DND-41 (cell line): ENCODE results near the gene PARVB.

ENCODE experiments used
- ATAC-seq: fragments of 200-7000 bp; cut with Tn5 transposase; 3 replicates; pipeline ENCODE4 v1.9.1; 2021; ENCODE audit warnings: low read depth; ENCODE audit not compliant: insufficient read depth
- DNase-seq: peaks from one replicate; pipeline ENCODE4 v3.0.0-alpha.2; 2020
- H2AFZ ChIP-seq: 2 replicates; pipeline ENCODE4 v1.6.0; 2012; ENCODE audit warnings: low read depth, low read length
- H3K27ac ChIP-seq: 2 replicates; pipeline ENCODE4 v1.5.1; 2012; ENCODE audit warnings: low read length, inconsistent platforms
- H3K27me3 ChIP-seq: fragments of 200-600 bp; sonication (generic); 2 replicates; pipeline ENCODE4 v1.6.0; 2012; ENCODE audit warnings: low read length, mild to moderate bottlenecking, inconsistent platforms; ENCODE audit not compliant: insufficient read depth, poor library complexity
- H3K36me3 ChIP-seq: 2 replicates; pipeline ENCODE4 v1.5.1; 2012; ENCODE audit warnings: low read length, inconsistent platforms; ENCODE audit not compliant: insufficient read depth
- H3K4me1 ChIP-seq: 2 replicates; pipeline ENCODE4 v1.5.1; 2012; ENCODE audit warnings: mild to moderate bottlenecking, low read length; ENCODE audit not compliant: insufficient read depth
- H3K4me2 ChIP-seq: 2 replicates; pipeline ENCODE4 v1.6.0; 2012; ENCODE audit warnings: mild to moderate bottlenecking, moderate library complexity, low read length, inconsistent platforms; ENCODE audit not compliant: insufficient read depth
- H3K4me3 ChIP-seq, 2 experiments: fragments of 200-600 bp in 1 of 2; shearing (Covaris generic) in 1 of 2; 2 replicates each; pipeline ENCODE4 v1.5.1; 2012 to 2016; ENCODE audit warnings: inconsistent platforms in 2 of 2, low read length in 2 of 2, mild to moderate bottlenecking in 2 of 2, low read depth in 1 of 2, moderate library complexity in 1 of 2
- H3K79me2 ChIP-seq: 2 replicates; pipeline ENCODE4 v1.6.0; 2012; ENCODE audit warnings: low read length, inconsistent platforms; ENCODE audit not compliant: insufficient read depth
- H3K9ac ChIP-seq: 2 replicates; pipeline ENCODE4 v1.6.0; 2012; ENCODE audit warnings: low read depth, mild to moderate bottlenecking, inconsistent platforms, low read length, moderate library complexity
- H3K9me3 ChIP-seq: 2 replicates; pipeline ENCODE4 v1.5.1; 2012; ENCODE audit warnings: low read length, moderate library complexity, mild to moderate bottlenecking, inconsistent platforms; ENCODE audit not compliant: insufficient read depth, severe bottlenecking
- H4K20me1 ChIP-seq: 2 replicates; pipeline ENCODE4 v1.6.0; 2012; ENCODE audit warnings: low read length; ENCODE audit not compliant: insufficient read depth
- EZH2 ChIP-seq: IDR thresholded peaks from 3 replicates; pipeline ENCODE4 v1.6.1; 2012; ENCODE audit warnings: borderline replicate concordance, low read depth, mild to moderate bottlenecking, moderate library complexity, low read length, inconsistent platforms; ENCODE audit not compliant: severe bottlenecking
- TF ChIP-seq, protein P1 (sequence below): IDR thresholded peaks from 2 replicates; pipeline ENCODE4 v1.5.1; 2012; ENCODE audit warnings: borderline replicate concordance, low read length, moderate library complexity, mild to moderate bottlenecking; ENCODE audit not compliant: poor library complexity, severe bottlenecking; ENCODE audit errors: extremely low read depth

PARVB gene, protein sequence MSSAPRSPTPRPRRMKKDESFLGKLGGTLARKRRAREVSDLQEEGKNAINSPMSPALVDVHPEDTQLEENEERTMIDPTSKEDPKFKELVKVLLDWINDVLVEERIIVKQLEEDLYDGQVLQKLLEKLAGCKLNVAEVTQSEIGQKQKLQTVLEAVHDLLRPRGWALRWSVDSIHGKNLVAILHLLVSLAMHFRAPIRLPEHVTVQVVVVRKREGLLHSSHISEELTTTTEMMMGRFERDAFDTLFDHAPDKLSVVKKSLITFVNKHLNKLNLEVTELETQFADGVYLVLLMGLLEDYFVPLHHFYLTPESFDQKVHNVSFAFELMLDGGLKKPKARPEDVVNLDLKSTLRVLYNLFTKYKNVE

DNA sequence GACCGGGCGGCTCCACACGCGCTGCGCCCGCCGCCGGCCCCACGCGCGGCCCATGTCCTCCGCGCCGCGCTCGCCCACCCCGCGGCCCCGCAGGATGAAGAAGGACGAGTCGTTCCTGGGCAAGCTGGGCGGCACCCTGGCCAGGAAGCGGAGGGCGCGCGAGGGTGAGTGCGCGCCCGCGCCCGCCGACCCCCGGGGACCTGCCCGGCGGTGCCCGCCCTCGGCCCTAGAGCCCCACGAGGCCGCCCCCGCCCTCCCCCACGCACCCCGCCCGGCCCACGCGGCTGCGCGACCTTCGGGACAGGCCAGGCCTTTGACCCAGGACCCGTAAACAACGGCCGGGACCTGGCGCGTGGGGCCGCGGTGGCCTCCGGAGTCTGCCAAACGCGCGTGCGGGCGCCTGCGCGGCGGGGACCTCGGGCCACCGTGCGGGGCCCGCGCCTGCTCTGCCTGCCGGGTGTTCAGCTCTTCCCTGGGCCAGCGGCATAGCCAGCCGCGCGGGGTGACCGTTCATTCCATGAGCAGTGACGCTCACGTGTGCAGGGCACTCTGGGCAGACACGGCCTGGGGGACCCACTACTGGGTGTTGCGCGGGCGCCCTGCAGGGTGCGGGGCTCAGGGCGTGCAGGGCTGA, at the start of gene PARVB:
Gene PARVB, plus strand, starts transcription at position 15 of the 634 bp plus-strand sequence. Its CDS starts 38 bp downstream, at position 53.
- H3K4me3 ChIP-seq, result no peak within 1 kb of the TSS
- no peak for ATAC-seq
- no peak for TF ChIP-seq EZH2
- no peak for DNase-seq
- no peaks in the 10 kb centered on the region for H4K20me1 ChIP-seq
- H3K9ac ChIP-seq, result no peak within 1 kb of the TSS
- H3K36me3 ChIP-seq, result no peaks in the 10 kb centered on the region
- no peaks in the 10 kb centered on the region for H3K27me3 ChIP-seq
- no peaks in the 10 kb centered on the region for H3K4me1 ChIP-seq
- no peaks in the 10 kb centered on the region for H3K79me2 ChIP-seq
- no peaks in the 10 kb centered on the region for H3K9me3 ChIP-seq
- no peak within 1 kb of the TSS for H2AFZ ChIP-seq
- H3K4me2 ChIP-seq, result no peak within 1 kb of the TSS
- no peak within 1 kb of the TSS for H3K27ac ChIP-seq

DNA sequence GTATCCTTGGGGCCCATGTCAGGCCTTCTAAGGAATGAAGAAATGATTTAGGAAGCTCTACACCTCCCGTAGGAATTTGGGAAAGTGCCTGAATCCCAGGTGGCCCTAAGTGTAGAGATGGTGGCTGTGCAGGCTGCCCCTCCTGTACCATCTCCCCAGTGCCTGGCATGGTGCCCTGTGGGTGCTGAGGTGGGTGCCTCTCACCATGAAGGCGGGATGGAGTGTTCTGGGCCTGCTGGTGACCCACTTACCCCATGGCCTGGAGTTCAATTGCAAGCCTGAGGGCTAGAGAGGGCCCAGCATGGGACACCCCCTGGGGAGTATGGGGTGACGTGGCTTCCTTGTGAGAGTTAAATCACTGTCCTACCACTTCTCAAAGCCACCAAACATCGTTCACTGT, 49.1 kb upstream of the PARVB start:
- H3K9ac ChIP-seq, result no peak overlapping the region
- no peaks in the 10 kb centered on the region for H3K4me1 ChIP-seq
- no peaks in the 10 kb centered on the region for H3K79me2 ChIP-seq
- no peak for ATAC-seq
- no peak for TF ChIP-seq EZH2
- TF ChIP-seq, protein P1, sequence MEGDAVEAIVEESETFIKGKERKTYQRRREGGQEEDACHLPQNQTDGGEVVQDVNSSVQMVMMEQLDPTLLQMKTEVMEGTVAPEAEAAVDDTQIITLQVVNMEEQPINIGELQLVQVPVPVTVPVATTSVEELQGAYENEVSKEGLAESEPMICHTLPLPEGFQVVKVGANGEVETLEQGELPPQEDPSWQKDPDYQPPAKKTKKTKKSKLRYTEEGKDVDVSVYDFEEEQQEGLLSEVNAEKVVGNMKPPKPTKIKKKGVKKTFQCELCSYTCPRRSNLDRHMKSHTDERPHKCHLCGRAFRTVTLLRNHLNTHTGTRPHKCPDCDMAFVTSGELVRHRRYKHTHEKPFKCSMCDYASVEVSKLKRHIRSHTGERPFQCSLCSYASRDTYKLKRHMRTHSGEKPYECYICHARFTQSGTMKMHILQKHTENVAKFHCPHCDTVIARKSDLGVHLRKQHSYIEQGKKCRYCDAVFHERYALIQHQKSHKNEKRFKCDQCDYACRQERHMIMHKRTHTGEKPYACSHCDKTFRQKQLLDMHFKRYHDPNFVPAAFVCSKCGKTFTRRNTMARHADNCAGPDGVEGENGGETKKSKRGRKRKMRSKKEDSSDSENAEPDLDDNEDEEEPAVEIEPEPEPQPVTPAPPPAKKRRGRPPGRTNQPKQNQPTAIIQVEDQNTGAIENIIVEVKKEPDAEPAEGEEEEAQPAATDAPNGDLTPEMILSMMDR, result no peak
- H3K27me3 ChIP-seq, result no peaks in the 10 kb centered on the region
- H3K36me3 ChIP-seq, result peaks cover 94% of the 10 kb centered on the region
- H2AFZ ChIP-seq, result no peak overlapping the region
- H3K27ac ChIP-seq, result no peak overlapping the region
- DNase-seq, result no peak
- H3K9me3 ChIP-seq, result no peaks in the 10 kb centered on the region
- H4K20me1 ChIP-seq, result peaks cover 11% of the 10 kb centered on the region
- no peak overlapping the region for H3K4me2 ChIP-seq
- H3K4me3 ChIP-seq, result no peak overlapping the region

DNA sequence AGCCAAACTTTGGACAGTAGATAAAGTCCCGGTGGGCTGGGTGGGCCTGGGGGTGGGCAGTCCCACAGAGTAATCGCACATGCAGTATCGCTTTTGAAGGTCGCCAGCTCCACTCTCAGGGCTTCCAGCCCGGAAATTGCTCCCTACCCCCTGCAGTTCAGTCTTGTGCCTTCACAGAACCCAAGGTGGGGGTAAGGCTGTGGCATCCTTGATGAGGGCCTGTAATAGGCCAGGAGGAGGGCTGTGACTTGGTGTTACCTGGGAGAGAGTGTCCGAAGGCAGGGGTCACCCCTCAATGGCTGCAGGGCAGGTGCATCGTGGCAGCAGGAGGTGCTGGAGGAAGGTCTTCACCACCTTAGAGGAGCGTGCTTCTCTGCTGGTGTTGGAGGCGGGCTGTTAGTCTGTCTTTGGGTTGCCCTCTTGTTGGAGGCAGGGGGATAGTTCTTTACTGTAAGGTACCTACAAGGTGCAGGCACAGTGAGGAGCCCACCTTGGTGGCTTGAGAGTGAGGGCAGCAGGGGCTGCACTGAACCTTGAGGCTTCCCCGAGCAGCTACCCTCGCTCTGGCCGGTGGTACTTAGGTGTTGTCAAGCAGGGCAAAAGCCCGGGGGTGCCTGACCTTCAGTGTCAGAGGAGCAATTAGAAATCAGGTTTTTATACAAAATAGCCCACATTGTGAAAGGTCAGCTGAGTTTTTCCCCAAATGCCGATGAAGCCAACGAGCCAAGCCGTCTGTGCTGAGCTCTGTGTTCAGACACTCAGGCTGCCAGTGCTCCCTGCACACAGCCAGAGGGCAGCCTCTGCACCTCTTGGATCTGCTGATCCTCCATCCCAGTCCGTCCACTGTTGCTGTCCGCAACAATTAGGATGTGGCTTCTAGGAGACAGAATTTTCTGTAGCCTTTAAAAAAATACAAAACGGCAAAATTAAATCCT, 47.0 kb upstream of the PARVB start:
- Histone ChIP-seq H3K9me3 (no peaks in the 10 kb centered on the region), H3K9ac (no peak overlapping the region), H3K4me2 (no peak overlapping the region), H3K4me3 (no peak overlapping the region), H3K4me1 (no peaks in the 10 kb centered on the region), H3K27me3 (no peaks in the 10 kb centered on the region), H2AFZ (no peak overlapping the region), H4K20me1 (0 out of 2 replicates have a peak, but pooled peaks cover 5% of the 10 kb centered on the region), H3K79me2 (no peaks in the 10 kb centered on the region), H3K27ac (no peak overlapping the region), H3K36me3 (peaks cover 96% of the 10 kb centered on the region)
- TF ChIP-seq, protein P1, result no peak
- no peak for TF ChIP-seq EZH2
- ATAC-seq (no peak), DNase-seq (no peak)
